ENCODE data around the gene CAMTA1.

CAMTA1 gene

DNA sequence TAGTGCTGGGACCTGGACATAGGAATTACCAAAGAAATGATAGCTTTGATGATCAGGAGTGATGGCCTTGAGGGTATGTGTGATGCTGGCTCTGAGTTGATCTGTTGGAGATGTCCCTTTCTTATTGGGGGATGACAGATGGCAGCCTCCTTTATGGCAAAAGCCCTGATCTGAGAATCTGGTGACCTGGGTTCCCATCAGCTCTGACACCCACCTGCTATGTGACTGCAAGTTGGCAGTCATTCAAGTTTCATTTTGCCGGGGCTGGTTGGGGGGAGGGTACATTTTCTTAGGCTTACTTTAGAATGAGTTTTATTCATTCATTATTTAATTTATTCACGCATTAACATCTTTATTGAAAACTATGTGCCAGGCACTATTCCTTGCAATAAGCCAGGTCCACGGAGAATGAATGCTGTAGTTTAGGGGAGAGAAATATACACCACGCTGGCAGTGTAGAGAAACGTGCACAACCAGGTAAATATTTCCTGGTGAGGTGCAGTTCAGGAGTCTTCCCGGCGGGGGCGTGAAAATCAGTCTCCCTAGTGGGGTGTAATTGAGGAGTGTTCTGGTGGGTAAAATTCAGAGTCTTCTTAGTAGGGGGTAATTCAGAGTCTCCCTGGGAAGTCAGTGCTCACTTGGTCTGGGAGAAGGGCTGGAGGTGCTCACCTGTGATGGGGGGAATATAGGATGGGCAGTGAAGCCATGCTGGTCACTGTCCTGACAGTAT, 401.3 kb downstream of the CAMTA1 start:
- DNase-seq (ENCODE audit: low read depth), result no peak
- TF ChIP-seq, protein P1, sequence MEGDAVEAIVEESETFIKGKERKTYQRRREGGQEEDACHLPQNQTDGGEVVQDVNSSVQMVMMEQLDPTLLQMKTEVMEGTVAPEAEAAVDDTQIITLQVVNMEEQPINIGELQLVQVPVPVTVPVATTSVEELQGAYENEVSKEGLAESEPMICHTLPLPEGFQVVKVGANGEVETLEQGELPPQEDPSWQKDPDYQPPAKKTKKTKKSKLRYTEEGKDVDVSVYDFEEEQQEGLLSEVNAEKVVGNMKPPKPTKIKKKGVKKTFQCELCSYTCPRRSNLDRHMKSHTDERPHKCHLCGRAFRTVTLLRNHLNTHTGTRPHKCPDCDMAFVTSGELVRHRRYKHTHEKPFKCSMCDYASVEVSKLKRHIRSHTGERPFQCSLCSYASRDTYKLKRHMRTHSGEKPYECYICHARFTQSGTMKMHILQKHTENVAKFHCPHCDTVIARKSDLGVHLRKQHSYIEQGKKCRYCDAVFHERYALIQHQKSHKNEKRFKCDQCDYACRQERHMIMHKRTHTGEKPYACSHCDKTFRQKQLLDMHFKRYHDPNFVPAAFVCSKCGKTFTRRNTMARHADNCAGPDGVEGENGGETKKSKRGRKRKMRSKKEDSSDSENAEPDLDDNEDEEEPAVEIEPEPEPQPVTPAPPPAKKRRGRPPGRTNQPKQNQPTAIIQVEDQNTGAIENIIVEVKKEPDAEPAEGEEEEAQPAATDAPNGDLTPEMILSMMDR (conservative IDR thresholded peaks at IDR 0.05; ENCODE audit: control insufficient read depth, insufficient read depth, low read depth, low read length), result no peak
- H3K4me3 ChIP-seq (ENCODE audit: control insufficient read depth, low read depth, low read length), result no peak overlapping the region

DNA sequence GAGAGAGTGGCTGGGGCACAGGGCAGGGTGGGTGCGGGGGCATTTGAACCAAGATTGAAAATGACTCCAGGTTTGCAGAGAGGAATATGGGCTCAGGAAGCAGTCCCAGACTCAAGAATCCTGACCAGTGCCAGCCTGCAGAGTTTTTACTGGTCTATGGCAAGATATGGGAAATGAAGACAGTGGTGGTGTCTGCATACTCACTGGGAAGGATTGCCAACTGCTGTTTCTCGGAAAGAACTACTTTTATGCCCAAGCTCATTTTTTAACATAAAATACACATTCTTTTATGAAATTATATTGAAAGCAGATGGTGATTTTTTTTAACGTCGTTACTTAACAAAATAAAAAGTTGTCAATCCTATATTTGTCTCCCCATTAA, 401.8 kb downstream of the CAMTA1 start:
- H3K4me3 ChIP-seq (ENCODE audit: control insufficient read depth, low read depth, low read length), result no peak overlapping the region
- TF ChIP-seq, protein P1 (conservative IDR thresholded peaks at IDR 0.05; ENCODE audit: control insufficient read depth, insufficient read depth, low read depth, low read length), result no peak
- DNase-seq (ENCODE audit: low read depth), result no peak

DNA sequence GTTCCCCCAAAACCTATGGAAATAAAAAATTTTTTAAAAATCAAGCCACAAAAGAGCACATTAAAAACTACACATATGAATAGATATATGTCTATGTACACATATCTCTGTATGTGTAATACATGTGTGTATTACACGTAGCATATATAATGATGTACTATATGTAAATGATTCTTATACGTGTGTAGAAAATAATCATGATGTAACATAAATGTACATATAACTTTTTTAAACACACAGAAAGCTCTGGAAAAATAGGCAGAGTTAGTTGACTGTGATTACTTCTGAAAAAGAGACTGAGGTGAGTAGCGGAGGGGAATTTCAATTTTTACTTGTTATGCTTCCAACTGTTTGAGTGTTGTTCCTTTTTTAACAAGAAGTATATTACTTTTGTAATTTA, 405.0 kb downstream of the CAMTA1 start:
- no peak overlapping the region for H3K4me3 ChIP-seq (ENCODE audit: control insufficient read depth, low read depth, low read length)
- DNase-seq (ENCODE audit: low read depth), result no peak
- TF ChIP-seq, protein P1 (conservative IDR thresholded peaks at IDR 0.05; ENCODE audit: control insufficient read depth, insufficient read depth, low read depth, low read length), result no peak

DNA sequence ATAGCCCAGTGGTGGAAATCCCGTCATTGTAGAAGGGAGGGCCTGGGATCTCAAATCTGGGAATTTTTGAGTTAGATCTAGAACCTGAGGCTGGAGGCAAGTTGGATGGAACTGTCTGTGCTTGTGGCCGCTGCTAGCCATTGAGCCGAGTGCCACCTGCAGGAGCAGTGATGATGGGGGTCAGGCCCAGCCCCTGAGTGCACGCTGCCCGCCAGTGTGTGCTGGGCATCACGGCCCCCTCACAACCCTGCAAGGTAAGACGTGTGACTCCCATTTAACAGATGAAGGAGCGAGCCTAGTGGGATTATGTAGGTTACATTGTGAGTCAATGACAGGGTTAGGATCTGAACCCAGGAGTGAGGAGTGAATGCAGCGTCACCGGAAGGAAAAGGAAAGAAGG, 407.2 kb downstream of the CAMTA1 start:
- no peak for DNase-seq (ENCODE audit: low read depth)
- TF ChIP-seq, protein P1 (conservative IDR thresholded peaks at IDR 0.05; ENCODE audit: control insufficient read depth, insufficient read depth, low read depth, low read length), result no peak
- no peak overlapping the region for H3K4me3 ChIP-seq (ENCODE audit: control insufficient read depth, low read depth, low read length)

DNA sequence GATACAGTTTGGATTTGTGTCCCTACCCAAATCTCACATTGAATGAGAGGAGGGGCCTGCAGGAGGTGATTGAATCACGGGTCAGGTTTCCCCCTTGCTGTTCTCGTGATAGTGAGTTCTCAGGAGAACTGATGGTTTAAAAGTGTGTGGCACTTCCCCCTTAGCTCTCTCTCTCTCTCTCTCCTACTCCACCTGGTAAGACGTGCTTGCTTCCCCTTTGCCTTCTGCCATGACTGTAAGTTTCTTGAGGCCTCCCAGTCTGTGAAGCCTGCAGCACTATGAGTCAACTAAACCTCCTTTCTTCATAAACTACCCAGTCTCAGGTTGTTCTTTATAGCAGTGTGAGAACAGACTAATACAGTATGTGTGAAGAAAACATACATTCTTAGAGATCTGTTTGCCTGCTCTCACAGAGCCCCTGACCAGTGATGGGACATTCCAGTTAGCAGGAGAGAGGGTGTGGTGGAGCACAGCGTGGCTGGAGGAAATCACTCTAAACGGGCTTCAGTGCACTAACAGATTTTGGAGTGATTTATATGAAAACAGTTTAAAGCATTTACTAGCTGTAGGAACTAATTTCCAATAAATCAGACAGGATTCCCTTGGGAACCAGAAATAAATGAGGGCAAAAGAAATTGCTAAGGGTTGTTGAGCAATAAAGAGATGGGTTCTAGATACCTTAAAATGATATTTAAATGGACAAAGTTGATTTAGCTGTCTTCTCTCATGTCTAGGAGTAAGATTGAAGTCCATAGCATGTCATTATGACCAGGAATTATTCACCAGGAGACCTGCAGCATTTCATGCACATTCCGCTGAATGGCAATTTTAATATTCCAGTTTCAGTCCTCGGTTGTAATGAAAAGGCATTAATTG, 411.0 kb downstream of the CAMTA1 start:
- no peak overlapping the region for H3K4me3 ChIP-seq (ENCODE audit: control insufficient read depth, low read depth, low read length)
- no peak for DNase-seq (ENCODE audit: low read depth)
- TF ChIP-seq, protein P1 (conservative IDR thresholded peaks at IDR 0.05; ENCODE audit: control insufficient read depth, insufficient read depth, low read depth, low read length), result no peak

DNA sequence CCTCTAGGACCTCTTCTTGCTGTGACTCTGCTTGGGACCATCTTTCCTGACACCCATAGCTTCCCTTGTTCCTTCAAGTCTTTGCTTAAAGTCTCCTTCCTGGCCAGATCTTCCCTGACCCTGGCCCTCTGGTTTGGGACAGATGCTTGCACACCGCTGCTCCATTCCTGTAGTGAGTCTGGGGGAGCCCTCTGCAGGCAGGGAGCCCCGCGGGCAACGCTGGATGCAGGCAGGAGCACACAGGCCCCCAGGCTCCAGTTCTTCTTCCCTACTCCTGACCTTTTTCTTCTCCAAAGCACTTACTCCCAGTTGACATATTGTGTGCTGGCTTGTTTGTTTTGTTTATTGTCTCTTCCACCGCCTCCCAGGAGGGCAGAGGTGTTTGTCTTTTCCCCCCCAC, 413.4 kb downstream of the CAMTA1 start:
- TF ChIP-seq, protein P1 (conservative IDR thresholded peaks at IDR 0.05; ENCODE audit: control insufficient read depth, insufficient read depth, low read depth, low read length), result no peak
- no peak overlapping the region for H3K4me3 ChIP-seq (ENCODE audit: control insufficient read depth, low read depth, low read length)
- no peak for DNase-seq (ENCODE audit: low read depth)

Data from fibroblast of mammary gland (primary cell).